GM18873 (cell line): Measurements from ENCODE around the gene GNAL.
"Not testable (repeated sequence)": the region's sequence is repeated elsewhere in the genome, so short reads cannot be mapped to it uniquely, and the experiment has no call there.

ENCODE experiments used
- ATAC-seq: cut with Tn5 transposase; IDR thresholded peaks from one replicate; pipeline ENCODE4 v1.9.1; 2021; ENCODE audit warnings: mild to moderate bottlenecking, moderate library complexity, moderate number of reproducible peaks; ENCODE audit not compliant: unreplicated experiment, low FRiP score

Gene GNAL

GRCh38 chr18:11834772-11835171 is 145.7 kb downstream of the GNAL start:
- no peak for ATAC-seq

- no peak for ATAC-seq
Observed at GRCh38 chr18:11839556-11839955, 150.5 kb downstream of the GNAL start.

GRCh38 chr18:11840493-11840892 is 151.4 kb downstream of the GNAL start:
- ATAC-seq, result no peak

- no peak for ATAC-seq
Observed at GRCh38 chr18:11842562-11842961, 153.5 kb downstream of the GNAL start.

- ATAC-seq, result no peak
Observed at GRCh38 chr18:11844436-11844835, 155.4 kb downstream of the GNAL start.

GRCh38 chr18:11845654-11846053 is 156.6 kb downstream of the GNAL start:
- ATAC-seq, result no peak

GRCh38 chr18:11847811-11848210 is 158.7 kb downstream of the GNAL start:
- no peak for ATAC-seq

- ATAC-seq, result no peak
Observed at GRCh38 chr18:11849279-11849678, 160.2 kb downstream of the GNAL start.

GRCh38 chr18:11849841-11850634 is 161.0 kb downstream of the GNAL start:
- no peak for ATAC-seq

- no peak for ATAC-seq
Observed at GRCh38 chr18:11850821-11851145, 161.7 kb downstream of the GNAL start.

GRCh38 chr18:11851146-11851805 is 162.2 kb downstream of the GNAL start, which contains the start of gene CHMP1B:
CHMP1B (plus strand) TSS chr18:11851413; CDS start chr18:11851512, 99 bp downstream.
- ATAC-seq, result peak; percentile 87

GRCh38 chr18:11851806-11852337 is 162.8 kb downstream of the GNAL start:
- ATAC-seq, result no peak

GRCh38 chr18:11854554-11854953 is 165.5 kb downstream of the GNAL start:
- ATAC-seq, result not testable (repeated sequence)

GRCh38 chr18:11857177-11857887 is 168.3 kb downstream of the GNAL start:
- no peak for ATAC-seq

GRCh38 chr18:11859282-11859830 is 170.3 kb downstream of the GNAL start:
- no peak for ATAC-seq

- ATAC-seq, result no peak
Observed at GRCh38 chr18:11859903-11860407, 170.9 kb downstream of the GNAL start.

- no peak for ATAC-seq
Observed at GRCh38 chr18:11860594-11861450, 171.8 kb downstream of the GNAL start.

GRCh38 chr18:11861583-11862288 is 172.7 kb downstream of the GNAL start:
- ATAC-seq, result no peak
